ENCODE data around the gene AARS2.

DNA sequence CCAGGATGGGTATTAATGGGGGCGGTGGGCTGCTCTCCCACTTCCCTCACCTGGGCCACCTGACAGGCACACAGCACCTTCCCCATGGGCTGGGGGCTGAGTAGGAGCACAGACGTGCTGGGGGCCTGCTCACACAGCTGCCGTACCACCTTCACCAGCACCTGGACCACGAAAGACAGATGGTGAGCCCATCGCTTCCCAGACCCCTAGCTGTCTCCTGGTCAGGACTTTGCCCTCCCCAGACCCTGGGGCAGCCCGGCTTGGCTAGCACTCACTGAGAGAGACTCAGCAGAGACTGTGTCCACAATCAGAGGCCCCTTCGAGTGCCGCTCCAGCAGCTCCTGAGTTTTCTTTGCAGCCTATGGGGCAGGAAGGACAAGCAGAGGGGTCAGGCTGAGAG is 12.0 kb downstream of the AARS2 start:
- TF ChIP-seq, protein P1, sequence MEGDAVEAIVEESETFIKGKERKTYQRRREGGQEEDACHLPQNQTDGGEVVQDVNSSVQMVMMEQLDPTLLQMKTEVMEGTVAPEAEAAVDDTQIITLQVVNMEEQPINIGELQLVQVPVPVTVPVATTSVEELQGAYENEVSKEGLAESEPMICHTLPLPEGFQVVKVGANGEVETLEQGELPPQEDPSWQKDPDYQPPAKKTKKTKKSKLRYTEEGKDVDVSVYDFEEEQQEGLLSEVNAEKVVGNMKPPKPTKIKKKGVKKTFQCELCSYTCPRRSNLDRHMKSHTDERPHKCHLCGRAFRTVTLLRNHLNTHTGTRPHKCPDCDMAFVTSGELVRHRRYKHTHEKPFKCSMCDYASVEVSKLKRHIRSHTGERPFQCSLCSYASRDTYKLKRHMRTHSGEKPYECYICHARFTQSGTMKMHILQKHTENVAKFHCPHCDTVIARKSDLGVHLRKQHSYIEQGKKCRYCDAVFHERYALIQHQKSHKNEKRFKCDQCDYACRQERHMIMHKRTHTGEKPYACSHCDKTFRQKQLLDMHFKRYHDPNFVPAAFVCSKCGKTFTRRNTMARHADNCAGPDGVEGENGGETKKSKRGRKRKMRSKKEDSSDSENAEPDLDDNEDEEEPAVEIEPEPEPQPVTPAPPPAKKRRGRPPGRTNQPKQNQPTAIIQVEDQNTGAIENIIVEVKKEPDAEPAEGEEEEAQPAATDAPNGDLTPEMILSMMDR (IDR thresholded peaks at IDR 0.05): no peak
- TF ChIP-seq POLR2A (IDR thresholded peaks at IDR 0.05): no peak

Measured in body of pancreas (tissue), 4 donors.